GM12878 (cell line): ENCODE data around the gene STXBP3. TPM values are rescaled to one million over a fixed set of nuclear protein-coding genes. Genes with fewer than 3 reads are reported as not detected.

Source experiments
- GATAD2B ChIP-seq: fragments of 450-650 bp; conservative IDR thresholded peaks from 2 replicates; pipeline ENCODE4 v1.6.1; 2017; ENCODE audit warnings: low read depth, mild to moderate bottlenecking, moderate library complexity
- HDAC2 ChIP-seq: fragments of 200-600 bp; sonication (generic); IDR thresholded peaks from 2 replicates; pipeline ENCODE4 v1.6.1; 2017
- MTA2 ChIP-seq: fragments of 450-650 bp; IDR thresholded peaks from 2 replicates; pipeline ENCODE4 v1.6.1; 2016; ENCODE audit warnings: low read depth, mild to moderate bottlenecking, moderate library complexity
- MYC ChIP-seq: IDR thresholded peaks from 2 replicates; pipeline ENCODE4 v1.6.1; 2011; ENCODE audit warnings: mild to moderate bottlenecking, low read length, moderate library complexity, inconsistent platforms; ENCODE audit not compliant: insufficient read depth, insufficient replicate concordance, insufficient read length, severe bottlenecking
- NR2C2 ChIP-seq: IDR thresholded peaks from 2 replicates; pipeline ENCODE4 v1.6.1; 2011; ENCODE audit warnings: borderline replicate concordance, low read depth; ENCODE audit not compliant: control insufficient read depth, insufficient read length
- RBBP5 ChIP-seq: fragments of 200-600 bp; sonication (generic); conservative IDR thresholded peaks from 2 replicates; pipeline ENCODE4 v1.6.1; 2016
- TCF3 ChIP-seq: IDR thresholded peaks from 2 replicates; pipeline ENCODE4 v1.6.1; 2012; ENCODE audit warnings: low read depth, mild to moderate bottlenecking, low read length, borderline replicate concordance; ENCODE audit not compliant: insufficient read depth
- ZBED1 ChIP-seq: IDR thresholded peaks from 2 replicates; pipeline ENCODE4 v1.6.1; 2016; ENCODE audit warnings: borderline replicate concordance
- polyA plus RNA-seq, 11 experiments: library from polyadenylated mRNA; depleted of rRNA in 4 of 11; unstranded in 6 of 11; stranded (reverse) in 5 of 11; fragments of >200 nt; fragmentation: Nextera tagmentation in 4 of 11; fragmentation: Illumina TruSeq in 1 of 11; extraction: Ambion mirVana in 4 of 11; extraction: Trizol in 1 of 11; gene quantifications; 1 replicate in 1 of 11; 2 replicates in 10 of 11; pipeline versions ENCODE4 v1.2.1 to v1.2.3, GENCODE V29; 2011 to 2016; ENCODE audit warnings: inconsistent platforms in 2 of 11, missing spikeins in 2 of 11, low read depth in 1 of 11
- total RNA-seq, 4 experiments: library from RNA; depleted of rRNA in 3 of 4; stranded (reverse); fragments of >200 nt in 3 of 4; fragmentation: Illumina TruSeq in 1 of 4; extraction: Trizol in 1 of 4; gene quantifications; 2 replicates each; pipeline versions ENCODE4 v1.2.1 to v1.2.3, GENCODE V29; 2013 to 2021
- TF ChIP-seq, protein P1 (sequence below): fragments of 450-650 bp; formaldehyde crosslinking; IDR thresholded peaks from 2 replicates; pipeline ENCODE4 v1.4.0; 2022; ENCODE audit warnings: mild to moderate bottlenecking, moderate library complexity
- TF ChIP-seq, protein P2 (sequence below): IDR thresholded peaks from 2 replicates; pipeline ENCODE4 v1.6.1; 2012; ENCODE audit warnings: mild to moderate bottlenecking, low read depth, low read length
- TF ChIP-seq, protein P3 (sequence below): fragments of 450-650 bp; IDR thresholded peaks from 2 replicates; pipeline ENCODE4 v1.6.1; 2018; ENCODE audit warnings: mild to moderate bottlenecking, low read depth, moderate library complexity; ENCODE audit not compliant: partially characterized antibody
- TF ChIP-seq, protein P4 (sequence below): fragments of 150-350 bp; IDR thresholded peaks from 2 replicates; pipeline ENCODE4 v1.6.1; 2014; ENCODE audit warnings: mild to moderate bottlenecking, low read depth, low read length

Gene STXBP3
- total and polyA plus RNA-seq, 10 of the 15 experiments (the other 5 are each of a cell fraction or from before 2014, with no cell fraction given), result 19.6 to 35.1 (median 27.3) TPM

DNA sequence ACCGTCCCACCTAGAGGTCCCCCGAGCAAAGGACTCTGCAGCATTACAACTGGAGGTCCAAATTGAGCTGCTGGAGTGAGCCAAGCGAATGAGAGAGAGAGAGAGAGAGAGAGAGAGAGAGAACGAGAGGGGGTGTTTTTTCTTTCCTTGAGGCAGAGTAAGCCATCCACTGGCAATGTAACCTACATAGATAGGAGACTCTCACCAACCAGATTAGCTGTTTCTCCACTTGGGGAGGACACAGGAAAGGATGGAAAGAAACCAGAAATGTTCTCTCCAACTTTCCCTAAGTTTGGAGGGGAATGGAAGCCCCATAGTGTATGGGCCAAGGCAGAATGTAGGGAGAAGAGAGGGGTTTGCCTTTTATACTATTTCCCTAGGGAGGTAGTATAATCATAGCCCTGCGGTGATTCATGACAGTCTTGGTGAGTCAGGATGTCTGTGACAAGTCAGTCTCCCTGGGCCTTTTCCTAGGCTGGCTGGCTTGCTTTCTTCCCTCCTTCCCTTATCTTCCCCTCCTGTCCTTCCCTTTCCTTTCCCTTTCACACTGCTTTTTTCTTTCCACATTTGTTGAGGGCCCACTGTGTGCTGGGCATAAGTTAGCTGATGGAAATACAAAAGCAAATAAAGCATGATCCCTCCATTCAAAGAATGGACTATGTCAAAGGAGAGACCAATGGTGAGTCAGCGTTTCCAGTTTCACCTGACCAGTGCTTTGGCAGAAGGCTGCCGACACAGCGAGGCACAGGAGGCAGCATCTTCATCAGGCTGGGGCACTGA is 26.6 kb upstream of the STXBP3 start (continued):
- TF ChIP-seq, protein P1, sequence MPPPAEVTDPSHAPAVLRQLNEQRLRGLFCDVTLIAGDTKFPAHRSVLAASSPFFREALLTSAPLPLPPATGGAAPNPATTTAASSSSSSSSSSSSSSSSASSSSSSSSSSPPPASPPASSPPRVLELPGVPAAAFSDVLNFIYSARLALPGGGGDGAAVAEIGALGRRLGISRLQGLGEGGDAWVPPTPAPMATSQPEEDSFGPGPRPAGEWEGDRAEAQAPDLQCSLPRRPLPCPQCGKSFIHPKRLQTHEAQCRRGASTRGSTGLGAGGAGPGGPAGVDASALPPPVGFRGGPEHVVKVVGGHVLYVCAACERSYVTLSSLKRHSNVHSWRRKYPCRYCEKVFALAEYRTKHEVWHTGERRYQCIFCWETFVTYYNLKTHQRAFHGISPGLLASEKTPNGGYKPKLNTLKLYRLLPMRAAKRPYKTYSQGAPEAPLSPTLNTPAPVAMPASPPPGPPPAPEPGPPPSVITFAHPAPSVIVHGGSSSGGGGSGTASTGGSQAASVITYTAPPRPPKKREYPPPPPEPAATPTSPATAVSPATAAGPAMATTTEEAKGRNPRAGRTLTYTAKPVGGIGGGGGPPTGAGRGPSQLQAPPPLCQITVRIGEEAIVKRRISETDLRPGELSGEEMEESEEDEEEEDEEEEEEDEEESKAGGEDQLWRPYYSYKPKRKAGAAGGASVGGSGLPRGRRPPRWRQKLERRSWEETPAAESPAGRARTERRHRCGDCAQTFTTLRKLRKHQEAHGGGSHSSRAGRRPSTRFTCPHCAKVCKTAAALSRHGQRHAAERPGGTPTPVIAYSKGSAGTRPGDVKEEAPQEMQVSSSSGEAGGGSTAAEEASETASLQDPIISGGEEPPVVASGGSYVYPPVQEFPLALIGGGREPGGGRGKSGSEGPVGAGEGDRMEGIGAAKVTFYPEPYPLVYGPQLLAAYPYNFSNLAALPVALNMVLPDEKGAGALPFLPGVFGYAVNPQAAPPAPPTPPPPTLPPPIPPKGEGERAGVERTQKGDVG (CRISPR knock-in tag), result no peak
- TF ChIP-seq MYC (no peak), MTA2 (no peak), TCF3 (no peak), GATAD2B (no peak), RBBP5 (no peak), NR2C2 (no peak), ZBED1 (no peak), HDAC2 (no peak)
- TF ChIP-seq, protein P2, sequence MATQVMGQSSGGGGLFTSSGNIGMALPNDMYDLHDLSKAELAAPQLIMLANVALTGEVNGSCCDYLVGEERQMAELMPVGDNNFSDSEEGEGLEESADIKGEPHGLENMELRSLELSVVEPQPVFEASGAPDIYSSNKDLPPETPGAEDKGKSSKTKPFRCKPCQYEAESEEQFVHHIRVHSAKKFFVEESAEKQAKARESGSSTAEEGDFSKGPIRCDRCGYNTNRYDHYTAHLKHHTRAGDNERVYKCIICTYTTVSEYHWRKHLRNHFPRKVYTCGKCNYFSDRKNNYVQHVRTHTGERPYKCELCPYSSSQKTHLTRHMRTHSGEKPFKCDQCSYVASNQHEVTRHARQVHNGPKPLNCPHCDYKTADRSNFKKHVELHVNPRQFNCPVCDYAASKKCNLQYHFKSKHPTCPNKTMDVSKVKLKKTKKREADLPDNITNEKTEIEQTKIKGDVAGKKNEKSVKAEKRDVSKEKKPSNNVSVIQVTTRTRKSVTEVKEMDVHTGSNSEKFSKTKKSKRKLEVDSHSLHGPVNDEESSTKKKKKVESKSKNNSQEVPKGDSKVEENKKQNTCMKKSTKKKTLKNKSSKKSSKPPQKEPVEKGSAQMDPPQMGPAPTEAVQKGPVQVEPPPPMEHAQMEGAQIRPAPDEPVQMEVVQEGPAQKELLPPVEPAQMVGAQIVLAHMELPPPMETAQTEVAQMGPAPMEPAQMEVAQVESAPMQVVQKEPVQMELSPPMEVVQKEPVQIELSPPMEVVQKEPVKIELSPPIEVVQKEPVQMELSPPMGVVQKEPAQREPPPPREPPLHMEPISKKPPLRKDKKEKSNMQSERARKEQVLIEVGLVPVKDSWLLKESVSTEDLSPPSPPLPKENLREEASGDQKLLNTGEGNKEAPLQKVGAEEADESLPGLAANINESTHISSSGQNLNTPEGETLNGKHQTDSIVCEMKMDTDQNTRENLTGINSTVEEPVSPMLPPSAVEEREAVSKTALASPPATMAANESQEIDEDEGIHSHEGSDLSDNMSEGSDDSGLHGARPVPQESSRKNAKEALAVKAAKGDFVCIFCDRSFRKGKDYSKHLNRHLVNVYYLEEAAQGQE, result no peak
- TF ChIP-seq, protein P3, sequence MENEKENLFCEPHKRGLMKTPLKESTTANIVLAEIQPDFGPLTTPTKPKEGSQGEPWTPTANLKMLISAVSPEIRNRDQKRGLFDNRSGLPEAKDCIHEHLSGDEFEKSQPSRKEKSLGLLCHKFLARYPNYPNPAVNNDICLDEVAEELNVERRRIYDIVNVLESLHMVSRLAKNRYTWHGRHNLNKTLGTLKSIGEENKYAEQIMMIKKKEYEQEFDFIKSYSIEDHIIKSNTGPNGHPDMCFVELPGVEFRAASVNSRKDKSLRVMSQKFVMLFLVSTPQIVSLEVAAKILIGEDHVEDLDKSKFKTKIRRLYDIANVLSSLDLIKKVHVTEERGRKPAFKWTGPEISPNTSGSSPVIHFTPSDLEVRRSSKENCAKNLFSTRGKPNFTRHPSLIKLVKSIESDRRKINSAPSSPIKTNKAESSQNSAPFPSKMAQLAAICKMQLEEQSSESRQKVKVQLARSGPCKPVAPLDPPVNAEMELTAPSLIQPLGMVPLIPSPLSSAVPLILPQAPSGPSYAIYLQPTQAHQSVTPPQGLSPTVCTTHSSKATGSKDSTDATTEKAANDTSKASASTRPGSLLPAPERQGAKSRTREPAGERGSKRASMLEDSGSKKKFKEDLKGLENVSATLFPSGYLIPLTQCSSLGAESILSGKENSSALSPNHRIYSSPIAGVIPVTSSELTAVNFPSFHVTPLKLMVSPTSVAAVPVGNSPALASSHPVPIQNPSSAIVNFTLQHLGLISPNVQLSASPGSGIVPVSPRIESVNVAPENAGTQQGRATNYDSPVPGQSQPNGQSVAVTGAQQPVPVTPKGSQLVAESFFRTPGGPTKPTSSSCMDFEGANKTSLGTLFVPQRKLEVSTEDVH, result no peak
- TF ChIP-seq, protein P4, sequence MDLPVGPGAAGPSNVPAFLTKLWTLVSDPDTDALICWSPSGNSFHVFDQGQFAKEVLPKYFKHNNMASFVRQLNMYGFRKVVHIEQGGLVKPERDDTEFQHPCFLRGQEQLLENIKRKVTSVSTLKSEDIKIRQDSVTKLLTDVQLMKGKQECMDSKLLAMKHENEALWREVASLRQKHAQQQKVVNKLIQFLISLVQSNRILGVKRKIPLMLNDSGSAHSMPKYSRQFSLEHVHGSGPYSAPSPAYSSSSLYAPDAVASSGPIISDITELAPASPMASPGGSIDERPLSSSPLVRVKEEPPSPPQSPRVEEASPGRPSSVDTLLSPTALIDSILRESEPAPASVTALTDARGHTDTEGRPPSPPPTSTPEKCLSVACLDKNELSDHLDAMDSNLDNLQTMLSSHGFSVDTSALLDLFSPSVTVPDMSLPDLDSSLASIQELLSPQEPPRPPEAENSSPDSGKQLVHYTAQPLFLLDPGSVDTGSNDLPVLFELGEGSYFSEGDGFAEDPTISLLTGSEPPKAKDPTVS, result no peak
